WTC11 (cell line): ENCODE measurements around the gene CISH.

Experiments
- MAX ChIP-seq: sonication (generic); formaldehyde crosslinking; IDR thresholded peaks from 2 replicates; pipeline ENCODE4 v1.8.0; 2022; ENCODE audit warnings: mild to moderate bottlenecking, missing genetic modification reagents
- TF ChIP-seq, protein P1 (sequence below): fragments of 200-600 bp; IDR thresholded peaks from 2 replicates; pipeline ENCODE4 v1.8.0; 2022; ENCODE audit warnings: antibody characterized with exemption

DNA sequence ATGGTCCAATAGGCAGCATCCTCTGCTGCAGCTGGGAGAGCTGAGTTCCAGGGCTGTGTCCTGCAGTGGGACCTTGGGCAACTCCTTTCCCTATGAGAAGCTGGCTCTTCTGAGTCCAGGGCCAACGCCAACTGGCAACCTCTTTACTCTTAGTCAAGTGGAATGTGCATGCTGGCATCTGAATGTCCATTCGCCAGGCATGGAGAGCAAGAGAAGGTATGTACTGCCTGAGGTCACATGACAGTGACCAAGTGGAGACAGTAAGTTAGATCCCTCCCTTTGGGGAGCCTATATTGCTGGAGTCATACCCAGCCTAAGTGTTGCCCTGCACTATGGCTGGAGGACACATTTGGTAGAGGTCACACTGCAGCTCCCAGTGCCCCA, 30.1 kb downstream of the CISH start:
- TF ChIP-seq, protein P1, sequence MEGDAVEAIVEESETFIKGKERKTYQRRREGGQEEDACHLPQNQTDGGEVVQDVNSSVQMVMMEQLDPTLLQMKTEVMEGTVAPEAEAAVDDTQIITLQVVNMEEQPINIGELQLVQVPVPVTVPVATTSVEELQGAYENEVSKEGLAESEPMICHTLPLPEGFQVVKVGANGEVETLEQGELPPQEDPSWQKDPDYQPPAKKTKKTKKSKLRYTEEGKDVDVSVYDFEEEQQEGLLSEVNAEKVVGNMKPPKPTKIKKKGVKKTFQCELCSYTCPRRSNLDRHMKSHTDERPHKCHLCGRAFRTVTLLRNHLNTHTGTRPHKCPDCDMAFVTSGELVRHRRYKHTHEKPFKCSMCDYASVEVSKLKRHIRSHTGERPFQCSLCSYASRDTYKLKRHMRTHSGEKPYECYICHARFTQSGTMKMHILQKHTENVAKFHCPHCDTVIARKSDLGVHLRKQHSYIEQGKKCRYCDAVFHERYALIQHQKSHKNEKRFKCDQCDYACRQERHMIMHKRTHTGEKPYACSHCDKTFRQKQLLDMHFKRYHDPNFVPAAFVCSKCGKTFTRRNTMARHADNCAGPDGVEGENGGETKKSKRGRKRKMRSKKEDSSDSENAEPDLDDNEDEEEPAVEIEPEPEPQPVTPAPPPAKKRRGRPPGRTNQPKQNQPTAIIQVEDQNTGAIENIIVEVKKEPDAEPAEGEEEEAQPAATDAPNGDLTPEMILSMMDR: no peak
- TF ChIP-seq MAX (CRISPR knock-in tag): no peak
